Subcutaneous abdominal adipose tissue (tissue), 5 donors: ENCODE measurements around the gene FHIP1B.
"Not testable (repeated sequence)": the region's sequence is repeated elsewhere in the genome, so short reads cannot be mapped to it uniquely, and the experiment has no call there.

Experiments used
- H3K27ac ChIP-seq: one replicate; pipeline ENCODE4 v1.7.0; 2013; ENCODE audit warnings: low read depth, mild to moderate bottlenecking, inconsistent platforms, low read length, moderate library complexity
- H3K27me3 ChIP-seq, 5 donors: one replicate each; pipeline ENCODE4 v1.7.0; 2013; ENCODE audit warnings: low read length in 5 of 5, inconsistent platforms in 1 of 5; ENCODE audit not compliant: control insufficient read depth in 5 of 5, insufficient read depth in 4 of 5
- H3K36me3 ChIP-seq, 5 donors: one replicate each; pipeline ENCODE4 v1.7.0; 2013; ENCODE audit warnings: low read length in 5 of 5; ENCODE audit not compliant: control insufficient read depth in 5 of 5, insufficient read depth in 5 of 5
- H3K4me1 ChIP-seq, 5 donors: one replicate each; pipeline ENCODE4 v1.7.0; 2013; ENCODE audit warnings: low read length in 5 of 5, mild to moderate bottlenecking in 3 of 5, moderate library complexity in 1 of 5; ENCODE audit not compliant: control insufficient read depth in 5 of 5, insufficient read depth in 5 of 5
- H3K4me3 ChIP-seq, 5 donors: one replicate each; pipeline ENCODE4 v1.7.0; 2013; ENCODE audit warnings: low read length in 5 of 5, low read depth in 1 of 5
- H3K9ac ChIP-seq, 5 donors: one replicate each; pipeline ENCODE4 v1.7.0; 2013; ENCODE audit warnings: low read length in 5 of 5, mild to moderate bottlenecking in 4 of 5, moderate library complexity in 3 of 5
- H3K9me3 ChIP-seq, 5 donors: one replicate each; pipeline ENCODE4 v1.7.0; 2013; ENCODE audit warnings: low read length in 5 of 5; ENCODE audit not compliant: control insufficient read depth in 5 of 5
- donor health status: healthy.
- donor health status: healthy.
- donor health status: healthy.
- donor health status: healthy.
- donor health status: healthy.

Gene FHIP1B

GRCh38 chr11:6258571-6259081, 24.2 kb upstream of the FHIP1B start:
- no peaks in the 10 kb centered on the region for H3K36me3 ChIP-seq
- H3K27me3 ChIP-seq, result peaks cover 20 to 46% (median 26%) of the 10 kb centered on the region in 5 donors
- H3K9me3 ChIP-seq, result no peaks in the 10 kb centered on the region
- peak overlapping the region in 4 of 5 donors; percentile 20 to 59 (median 54) for H3K4me3 ChIP-seq
- H3K9ac ChIP-seq, result no peak overlapping the region
- no peak overlapping the region for H3K27ac ChIP-seq
- peaks cover 0 to 17% (median 12%) of the 10 kb centered on the region in 5 donors for H3K4me1 ChIP-seq

- Histone ChIP-seq H3K4me3 (no peak overlapping the region), H3K27me3 (peaks cover 20 to 46% (median 26%) of the 10 kb centered on the region in 5 donors), H3K27ac (no peak overlapping the region), H3K36me3 (no peaks in the 10 kb centered on the region), H3K9ac (no peak overlapping the region), H3K4me1 (peaks cover 0 to 17% (median 12%) of the 10 kb centered on the region in 5 donors), H3K9me3 (no peaks in the 10 kb centered on the region)
These were observed 23.7 kb upstream of the FHIP1B start for GRCh38 chr11:6258141-6258540.

GRCh38 chr11:6253197-6253596, 18.8 kb upstream of the FHIP1B start:
- H3K4me3 ChIP-seq, result no peak overlapping the region
- H3K27me3 ChIP-seq, result peaks cover 5 to 18% (median 11%) of the 10 kb centered on the region in 5 donors
- peaks cover 2 to 31% (median 7%) of the 10 kb centered on the region in 5 donors for H3K4me1 ChIP-seq
- no peaks in the 10 kb centered on the region for H3K9me3 ChIP-seq
- H3K36me3 ChIP-seq, result no peaks in the 10 kb centered on the region
- H3K9ac ChIP-seq, result no peak overlapping the region
- no peak overlapping the region for H3K27ac ChIP-seq

GRCh38 chr11:6251990-6252473, 17.6 kb upstream of the FHIP1B start:
- Histone ChIP-seq H3K27me3 (peaks cover 0 to 7% (median 0%) of the 10 kb centered on the region in 5 donors), H3K4me3 (peak overlapping the region in 1 of 5 donors; percentile 29), H3K36me3 (no peaks in the 10 kb centered on the region), H3K4me1 (peaks cover 2 to 34% (median 9%) of the 10 kb centered on the region in 5 donors), H3K9me3 (no peaks in the 10 kb centered on the region), H3K27ac (no peak overlapping the region), H3K9ac (no peak overlapping the region)

- no peak overlapping the region for H3K27ac ChIP-seq
- no peaks in the 10 kb centered on the region for H3K36me3 ChIP-seq
- H3K27me3 ChIP-seq, result peaks cover 0 to 5% (median 0%) of the 10 kb centered on the region in 5 donors
- peaks cover 2 to 34% (median 9%) of the 10 kb centered on the region in 5 donors for H3K4me1 ChIP-seq
- no peak overlapping the region for H3K9ac ChIP-seq
- H3K9me3 ChIP-seq, result no peaks in the 10 kb centered on the region
- H3K4me3 ChIP-seq, result no peak overlapping the region
These were observed 16.8 kb upstream of the FHIP1B start for GRCh38 chr11:6251120-6251733.

GRCh38 chr11:6249770-6250555, 15.5 kb upstream of the FHIP1B start:
- Histone ChIP-seq H3K9me3 (no peaks in the 10 kb centered on the region), H3K9ac (no peak overlapping the region), H3K4me1 (peaks cover 2 to 34% (median 9%) of the 10 kb centered on the region in 5 donors), H3K36me3 (no peaks in the 10 kb centered on the region), H3K27ac (peak overlapping the region; percentile 23), H3K27me3 (peaks cover 0 to 5% (median 0%) of the 10 kb centered on the region in 5 donors), H3K4me3 (no peak overlapping the region)

GRCh38 chr11:6248897-6249296, 14.5 kb upstream of the FHIP1B start:
- H3K27me3 ChIP-seq, H3K27ac ChIP-seq, H3K4me3 ChIP-seq, H3K36me3 ChIP-seq, H3K9me3 ChIP-seq, H3K9ac ChIP-seq: not testable (repeated sequence)
- peaks cover 2 to 34% (median 9%) of the 10 kb centered on the region in 5 donors for H3K4me1 ChIP-seq

- H3K4me3 ChIP-seq, result no peak overlapping the region
- no peak overlapping the region for H3K9ac ChIP-seq
- no peaks in the 10 kb centered on the region for H3K36me3 ChIP-seq
- H3K4me1 ChIP-seq, result peaks cover 2 to 34% (median 9%) of the 10 kb centered on the region in 5 donors
- H3K27me3 ChIP-seq, result peaks cover 0 to 3% (median 0%) of the 10 kb centered on the region in 5 donors
- no peak overlapping the region for H3K27ac ChIP-seq
- H3K9me3 ChIP-seq, result no peaks in the 10 kb centered on the region
These were observed 13.8 kb upstream of the FHIP1B start for GRCh38 chr11:6248248-6248647.

GRCh38 chr11:6245536-6245935, 11.1 kb upstream of the FHIP1B start:
- Histone ChIP-seq H3K4me1 (peaks cover 0 to 19% (median 11%) of the 10 kb centered on the region in 5 donors), H3K9me3 (no peaks in the 10 kb centered on the region), H3K9ac (no peak overlapping the region), H3K36me3 (no peaks in the 10 kb centered on the region), H3K4me3 (no peak overlapping the region), H3K27ac (no peak overlapping the region), H3K27me3 (peaks cover 0 to 3% (median 0%) of the 10 kb centered on the region in 5 donors)

- H3K9ac ChIP-seq, result no peak overlapping the region
- H3K4me1 ChIP-seq, result peaks cover 0 to 4% (median 0%) of the 10 kb centered on the region in 5 donors
- H3K36me3 ChIP-seq, result no peaks in the 10 kb centered on the region
- no peaks in the 10 kb centered on the region for H3K9me3 ChIP-seq
- no peak overlapping the region for H3K27ac ChIP-seq
- no peak overlapping the region for H3K4me3 ChIP-seq
- peaks cover 0 to 3% (median 0%) of the 10 kb centered on the region in 5 donors for H3K27me3 ChIP-seq
These were observed 6.9 kb upstream of the FHIP1B start for GRCh38 chr11:6241316-6241715.
